Upper lobe of left lung (tissue), 4 donors: ENCODE data around the gene ZNF397.

ENCODE experiments used
- EP300 ChIP-seq, 4 donors: sonication (generic); formaldehyde crosslinking; IDR thresholded peaks; one replicate each; pipeline ENCODE4 v1.5.1; 2017; ENCODE audit warnings: antibody characterized with exemption in 4 of 4, control low read depth in 2 of 4
- POLR2A ChIP-seq, 4 donors: fragments of 450-650 bp; IDR thresholded peaks; one replicate each; pipeline ENCODE4 v1.5.1; 2016 to 2017; ENCODE audit warnings: antibody characterized with exemption in 4 of 4, mild to moderate bottlenecking in 2 of 4
- POLR2AphosphoS5 ChIP-seq, 2 donors: sonication (generic); formaldehyde crosslinking; IDR thresholded peaks; one replicate each; pipeline ENCODE4 v1.5.1; 2017; ENCODE audit warnings: antibody characterized with exemption in 2 of 2
- TF ChIP-seq, protein P1 (sequence below), 6 experiments: fragments of 450-650 bp in 4 of 6; fragments of 200-600 bp in 2 of 6; sonication (generic) in 2 of 6; IDR thresholded peaks; one replicate each; pipeline ENCODE4 v1.5.1; 2016 to 2019; ENCODE audit warnings: antibody characterized with exemption in 6 of 6

- TF ChIP-seq, protein P1, sequence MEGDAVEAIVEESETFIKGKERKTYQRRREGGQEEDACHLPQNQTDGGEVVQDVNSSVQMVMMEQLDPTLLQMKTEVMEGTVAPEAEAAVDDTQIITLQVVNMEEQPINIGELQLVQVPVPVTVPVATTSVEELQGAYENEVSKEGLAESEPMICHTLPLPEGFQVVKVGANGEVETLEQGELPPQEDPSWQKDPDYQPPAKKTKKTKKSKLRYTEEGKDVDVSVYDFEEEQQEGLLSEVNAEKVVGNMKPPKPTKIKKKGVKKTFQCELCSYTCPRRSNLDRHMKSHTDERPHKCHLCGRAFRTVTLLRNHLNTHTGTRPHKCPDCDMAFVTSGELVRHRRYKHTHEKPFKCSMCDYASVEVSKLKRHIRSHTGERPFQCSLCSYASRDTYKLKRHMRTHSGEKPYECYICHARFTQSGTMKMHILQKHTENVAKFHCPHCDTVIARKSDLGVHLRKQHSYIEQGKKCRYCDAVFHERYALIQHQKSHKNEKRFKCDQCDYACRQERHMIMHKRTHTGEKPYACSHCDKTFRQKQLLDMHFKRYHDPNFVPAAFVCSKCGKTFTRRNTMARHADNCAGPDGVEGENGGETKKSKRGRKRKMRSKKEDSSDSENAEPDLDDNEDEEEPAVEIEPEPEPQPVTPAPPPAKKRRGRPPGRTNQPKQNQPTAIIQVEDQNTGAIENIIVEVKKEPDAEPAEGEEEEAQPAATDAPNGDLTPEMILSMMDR (IDR thresholded peaks at IDR 0.05): no peak
- TF ChIP-seq POLR2AphosphoS5 (IDR thresholded peaks at IDR 0.05) (no peak), POLR2A (IDR thresholded peaks at IDR 0.05) (no peak), EP300 (IDR thresholded peaks at IDR 0.05) (no peak)
These were observed 1.5 kb upstream of the ZNF397 start for GRCh38 chr18:35239314-35239713.
